Colonic mucosa (tissue), 4 donors: Measurements from ENCODE around the gene GIPR. TPM values are rescaled to one million over a fixed set of nuclear protein-coding genes. Genes with fewer than 3 reads are reported as not detected.
A peak's percentile ranks its signal among the peaks of the same experiment; 100 is the strongest.
"Not testable (repeated sequence)": the region's sequence is repeated elsewhere in the genome, so short reads cannot be mapped to it uniquely, and the experiment has no call there.

Experiments used
- DNase-seq: peaks from one replicate; pipeline ENCODE4 v3.0.0-alpha.2; 2020
- H3K27ac ChIP-seq: fragments of 200-600 bp; one replicate; pipeline ENCODE4 v1.8.0; 2021
- H3K27me3 ChIP-seq: fragments of 200-600 bp; one replicate; pipeline ENCODE4 v1.8.0; 2021
- H3K36me3 ChIP-seq: fragments of 200-600 bp; one replicate; pipeline ENCODE4 v1.8.0; 2021
- H3K4me1 ChIP-seq: fragments of 200-600 bp; one replicate; pipeline ENCODE4 v1.8.0; 2021; ENCODE audit warnings: mild to moderate bottlenecking
- H3K4me3 ChIP-seq: fragments of 200-600 bp; one replicate; pipeline ENCODE4 v1.8.0; 2021
- H3K9ac ChIP-seq, 2 donors: one replicate each; pipeline ENCODE4 v1.7.0; 2013; ENCODE audit warnings: control low read depth in 2 of 2, low read depth in 2 of 2, low read length in 2 of 2
- H3K9me3 ChIP-seq: fragments of 200-600 bp; one replicate; pipeline ENCODE4 v1.8.0; 2021
- intact Hi-C: fragments of 100-400 bp; cut with DNase I; formaldehyde crosslinking; loops from one replicate; pipeline ENCODE4 v1.14.1; 2022
- total RNA-seq, 2 donors: library from RNA; stranded (reverse); fragmentation: NEBNext Ultra II Directional in 1 of 2; extraction: Animal tissue kit (Norgen Biotek cat#: 25700) in 1 of 2; gene quantifications; one replicate each; pipeline ENCODE4 v1.2.1, GENCODE V29; 2021
- TF ChIP-seq, protein P1 (sequence below): fragments of 200-600 bp; IDR thresholded peaks from one replicate; pipeline ENCODE4 v1.8.0; 2022; ENCODE audit warnings: antibody characterized with exemption, mild to moderate bottlenecking
- donor health status: healthy.
- donor health status: DM: no; HTN: no; CAD: no.
- donor health status: DM: no; HTN: no; CAD: no.

The GIPR gene, protein sequence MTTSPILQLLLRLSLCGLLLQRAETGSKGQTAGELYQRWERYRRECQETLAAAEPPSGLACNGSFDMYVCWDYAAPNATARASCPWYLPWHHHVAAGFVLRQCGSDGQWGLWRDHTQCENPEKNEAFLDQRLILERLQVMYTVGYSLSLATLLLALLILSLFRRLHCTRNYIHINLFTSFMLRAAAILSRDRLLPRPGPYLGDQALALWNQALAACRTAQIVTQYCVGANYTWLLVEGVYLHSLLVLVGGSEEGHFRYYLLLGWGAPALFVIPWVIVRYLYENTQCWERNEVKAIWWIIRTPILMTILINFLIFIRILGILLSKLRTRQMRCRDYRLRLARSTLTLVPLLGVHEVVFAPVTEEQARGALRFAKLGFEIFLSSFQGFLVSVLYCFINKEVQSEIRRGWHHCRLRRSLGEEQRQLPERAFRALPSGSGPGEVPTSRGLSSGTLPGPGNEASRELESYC
- 1 to 10 TPM; 8.3 to 9.5 TPM for total RNA-seq

DNA sequence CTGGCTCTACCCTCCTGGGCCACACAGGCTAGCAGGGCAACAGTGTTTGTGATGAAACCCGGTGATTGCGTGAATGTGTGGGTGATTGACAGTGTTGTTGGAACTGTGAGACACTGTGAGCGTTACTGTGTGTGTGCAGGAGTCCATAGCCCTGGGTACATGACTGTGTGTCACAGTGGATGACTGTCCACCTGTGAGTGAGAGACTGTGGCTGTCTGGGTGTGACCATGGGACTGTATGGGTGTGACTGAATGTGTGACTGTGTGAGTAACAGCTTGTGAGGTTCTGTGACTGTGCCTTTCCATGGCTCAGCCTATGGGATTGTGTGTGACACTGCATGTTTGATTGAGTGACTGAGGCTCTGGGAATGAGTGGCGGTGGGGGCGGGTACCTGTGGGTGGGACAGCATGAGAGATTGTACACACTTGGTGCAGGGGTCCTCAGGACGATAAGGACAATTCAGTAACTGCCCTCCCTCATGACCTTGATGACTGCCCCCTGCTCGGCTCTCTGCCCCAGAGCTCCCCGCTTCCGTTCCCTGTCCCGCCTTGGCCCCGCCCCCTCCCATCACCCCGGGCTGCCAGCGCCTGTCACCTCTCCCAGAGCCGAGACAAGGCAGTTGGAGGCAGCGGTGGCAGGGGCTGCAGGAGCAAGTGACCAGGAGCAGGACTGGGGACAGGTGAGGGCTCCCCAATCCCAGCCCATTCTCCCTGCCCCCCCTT, at the start of gene GIPR:
GIPR (plus strand) TSS at position 602 of the 722 bp plus-strand sequence. CDS start 1,300 bp downstream, outside the sequence.
- no peaks in the 10 kb centered on the region for H3K4me1 ChIP-seq
- intact Hi-C loops = no loop called here
- no peaks in the 10 kb centered on the region for H3K36me3 ChIP-seq
- no peaks in the 10 kb centered on the region for H3K27me3 ChIP-seq
- DNase-seq = peak; percentile 85
- H3K4me3 ChIP-seq = peak within 1 kb of the TSS; percentile 42
- TF ChIP-seq, protein P1, sequence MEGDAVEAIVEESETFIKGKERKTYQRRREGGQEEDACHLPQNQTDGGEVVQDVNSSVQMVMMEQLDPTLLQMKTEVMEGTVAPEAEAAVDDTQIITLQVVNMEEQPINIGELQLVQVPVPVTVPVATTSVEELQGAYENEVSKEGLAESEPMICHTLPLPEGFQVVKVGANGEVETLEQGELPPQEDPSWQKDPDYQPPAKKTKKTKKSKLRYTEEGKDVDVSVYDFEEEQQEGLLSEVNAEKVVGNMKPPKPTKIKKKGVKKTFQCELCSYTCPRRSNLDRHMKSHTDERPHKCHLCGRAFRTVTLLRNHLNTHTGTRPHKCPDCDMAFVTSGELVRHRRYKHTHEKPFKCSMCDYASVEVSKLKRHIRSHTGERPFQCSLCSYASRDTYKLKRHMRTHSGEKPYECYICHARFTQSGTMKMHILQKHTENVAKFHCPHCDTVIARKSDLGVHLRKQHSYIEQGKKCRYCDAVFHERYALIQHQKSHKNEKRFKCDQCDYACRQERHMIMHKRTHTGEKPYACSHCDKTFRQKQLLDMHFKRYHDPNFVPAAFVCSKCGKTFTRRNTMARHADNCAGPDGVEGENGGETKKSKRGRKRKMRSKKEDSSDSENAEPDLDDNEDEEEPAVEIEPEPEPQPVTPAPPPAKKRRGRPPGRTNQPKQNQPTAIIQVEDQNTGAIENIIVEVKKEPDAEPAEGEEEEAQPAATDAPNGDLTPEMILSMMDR = no peak
- peak within 1 kb of the TSS; percentile 60 for H3K27ac ChIP-seq
- peak within 1 kb of the TSS; percentile 74 to 84 for H3K9ac ChIP-seq
- H3K9me3 ChIP-seq = no peaks in the 10 kb centered on the region

DNA sequence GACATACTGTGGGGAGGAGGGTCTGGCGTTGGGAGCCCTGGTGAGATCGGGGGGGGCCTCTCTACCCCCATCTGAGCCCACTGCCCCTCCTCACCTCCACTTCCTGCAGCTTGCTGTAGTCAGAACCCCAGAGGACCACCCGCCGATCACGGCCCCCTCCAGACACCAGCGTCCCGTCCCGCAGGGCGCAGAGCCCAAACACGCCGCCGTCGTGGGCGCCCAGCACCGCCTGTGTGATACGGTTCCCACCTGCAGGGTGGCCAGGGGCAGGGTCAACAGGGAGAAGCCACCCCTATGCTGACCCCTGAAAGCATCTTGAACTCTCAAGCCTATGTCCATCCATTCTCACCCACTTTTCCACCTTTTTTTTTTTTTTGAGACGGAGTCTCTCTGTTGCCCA, 46.6 kb upstream of the GIPR start:
- Histone ChIP-seq H3K27ac (no peak overlapping the region), H3K36me3 (peaks cover 11% of the 10 kb centered on the region), H3K4me1 (no peaks in the 10 kb centered on the region), H3K9me3 (no peaks in the 10 kb centered on the region), H3K4me3 (no peak overlapping the region), H3K9ac (no peak overlapping the region), H3K27me3 (no peaks in the 10 kb centered on the region)
- TF ChIP-seq, protein P1 = no peak
- intact Hi-C loops = no loop called here
- DNase-seq = no peak

GRCh38 chr19:45621976-45622503, 46.0 kb upstream of the GIPR start:
- peaks cover 11% of the 10 kb centered on the region for H3K36me3 ChIP-seq
- TF ChIP-seq, protein P1 = no peak
- no peaks in the 10 kb centered on the region for H3K4me1 ChIP-seq
- H3K9ac ChIP-seq = no peak overlapping the region
- no peak for DNase-seq
- H3K9me3 ChIP-seq = no peaks in the 10 kb centered on the region
- no peak overlapping the region for H3K27ac ChIP-seq
- no peak overlapping the region for H3K4me3 ChIP-seq
- no peaks in the 10 kb centered on the region for H3K27me3 ChIP-seq
- intact Hi-C loops = no loop called here

GRCh38 chr19:45623984-45624383, 44.0 kb upstream of the GIPR start:
- H3K4me3 ChIP-seq = no peak overlapping the region
- no peak overlapping the region for H3K9ac ChIP-seq
- H3K9me3 ChIP-seq = no peaks in the 10 kb centered on the region
- TF ChIP-seq, protein P1 = no peak
- no peak overlapping the region for H3K27ac ChIP-seq
- intact Hi-C loops = no loop called here
- H3K27me3 ChIP-seq = no peaks in the 10 kb centered on the region
- DNase-seq = no peak
- H3K4me1 ChIP-seq = no peaks in the 10 kb centered on the region
- peaks cover 9% of the 10 kb centered on the region for H3K36me3 ChIP-seq

GRCh38 chr19:45628219-45628618, 39.8 kb upstream of the GIPR start:
- intact Hi-C loops, H3K9ac ChIP-seq, H3K27ac ChIP-seq, H3K27me3 ChIP-seq, H3K36me3 ChIP-seq, H3K9me3 ChIP-seq, H3K4me3 ChIP-seq, H3K4me1 ChIP-seq, DNase-seq: not testable (repeated sequence)
